Colon (tissue), 2 donors: ENCODE results near the gene MIXL1.
"Not testable (repeated sequence)": the region's sequence is repeated elsewhere in the genome, so short reads cannot be mapped to it uniquely, and the experiment has no call there.

Experiments
- FAIRE-seq: peaks from 2 replicates; lab custom pipeline; 2012; peaks lifted over from hg19 to GRCh38; lab: Jason Lieb, UNC
- donor health status: control.
- donor health status: control.

MIXL1 gene

GRCh38 chr1:226223157-226223785, at the start of gene MIXL1:
MIXL1 (plus strand) TSS chr1:226223664; CDS start chr1:226223682, 18 bp downstream.
- no peak for FAIRE-seq

- FAIRE-seq, result no peak
These were observed 46.6 kb upstream of the MIXL1 start for GRCh38 chr1:226176870-226177269.

DNA sequence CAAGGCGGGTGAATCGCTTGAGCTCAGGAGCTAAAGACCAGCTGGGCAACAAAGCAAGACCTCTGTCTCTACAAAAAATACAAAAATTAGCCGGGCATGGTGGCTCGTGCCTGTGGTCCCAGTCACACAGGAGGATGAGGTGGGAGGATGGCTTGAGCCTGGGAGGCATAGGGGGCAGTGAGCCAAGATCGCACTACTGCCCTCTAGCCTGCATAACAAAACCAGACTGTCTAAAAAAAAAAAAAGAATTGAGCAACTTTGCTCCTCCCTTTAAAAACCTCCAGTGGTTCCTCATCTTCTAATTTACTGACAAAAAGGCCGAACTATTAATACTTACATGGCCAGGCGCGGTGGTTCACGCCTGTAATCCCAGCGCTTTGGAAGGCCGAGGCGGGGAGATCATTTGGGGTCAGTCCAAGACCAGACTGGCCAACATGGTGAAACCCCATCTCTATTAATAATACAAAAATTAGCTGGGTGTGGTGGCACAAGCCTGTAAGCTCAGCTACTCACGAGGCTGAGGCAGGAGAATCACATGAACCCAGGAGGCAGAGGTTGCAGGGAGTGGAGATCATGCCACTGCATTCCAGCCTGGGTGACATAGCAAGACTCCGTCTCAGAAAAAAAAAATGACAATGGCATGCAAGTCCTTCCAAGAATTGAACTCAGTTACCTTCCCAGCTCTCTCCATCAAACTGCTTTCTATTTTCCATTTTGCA, 41.3 kb upstream of the MIXL1 start:
- no peak for FAIRE-seq

GRCh38 chr1:226185141-226186036, 38.1 kb upstream of the MIXL1 start:
- FAIRE-seq, result no peak

- no peak for FAIRE-seq
These were observed 37.1 kb upstream of the MIXL1 start, which contains the start of gene ACBD3 for GRCh38 chr1:226186124-226187018. ACBD3 (minus strand) TSS chr1:226186741; CDS start chr1:226186675, 66 bp downstream.

GRCh38 chr1:226187019-226187322, 36.5 kb upstream of the MIXL1 start:
- FAIRE-seq, result no peak

- FAIRE-seq, result no peak
These were observed 36.1 kb upstream of the MIXL1 start for GRCh38 chr1:226187380-226187779.

DNA sequence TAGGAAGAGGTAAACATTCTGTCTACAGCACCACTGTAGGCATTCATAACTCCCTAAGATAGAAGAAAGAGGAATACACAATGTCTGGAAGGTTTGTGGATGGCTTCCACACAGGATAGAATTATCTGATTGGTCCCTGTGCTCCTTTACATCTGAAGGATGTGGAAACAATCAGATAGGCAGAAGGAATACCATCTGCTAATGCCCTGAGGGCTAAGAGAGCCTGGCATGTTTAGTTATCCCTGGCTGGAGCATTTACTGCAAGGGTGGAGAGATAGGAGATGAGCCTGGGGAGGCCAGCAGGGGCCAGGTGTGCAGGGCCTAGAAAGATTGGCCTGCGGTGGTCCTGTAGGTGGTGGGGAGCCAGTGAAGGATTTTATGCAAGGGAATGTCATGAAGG, 28.3 kb upstream of the MIXL1 start:
- FAIRE-seq, result no peak

DNA sequence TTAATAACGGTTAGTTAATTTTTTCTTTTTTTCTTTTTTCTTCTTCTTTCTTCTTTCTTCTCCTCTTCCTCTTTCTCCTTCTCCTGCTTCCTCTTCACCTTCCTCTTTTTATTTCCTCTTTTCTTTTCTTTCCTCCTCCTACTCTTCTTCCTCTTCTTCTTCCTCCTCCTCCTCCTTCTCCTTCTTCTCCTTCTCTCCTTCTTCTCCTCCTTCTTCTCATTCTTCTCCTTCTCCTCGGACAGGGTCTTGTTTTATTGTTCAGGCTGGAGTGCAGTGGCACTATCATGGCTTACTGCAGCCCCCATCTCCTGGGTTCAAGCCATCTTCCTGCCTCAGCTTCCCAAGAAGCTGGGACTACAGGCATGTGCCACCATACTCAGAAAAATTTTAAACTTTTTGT, 23.5 kb upstream of the MIXL1 start:
- no peak for FAIRE-seq

DNA sequence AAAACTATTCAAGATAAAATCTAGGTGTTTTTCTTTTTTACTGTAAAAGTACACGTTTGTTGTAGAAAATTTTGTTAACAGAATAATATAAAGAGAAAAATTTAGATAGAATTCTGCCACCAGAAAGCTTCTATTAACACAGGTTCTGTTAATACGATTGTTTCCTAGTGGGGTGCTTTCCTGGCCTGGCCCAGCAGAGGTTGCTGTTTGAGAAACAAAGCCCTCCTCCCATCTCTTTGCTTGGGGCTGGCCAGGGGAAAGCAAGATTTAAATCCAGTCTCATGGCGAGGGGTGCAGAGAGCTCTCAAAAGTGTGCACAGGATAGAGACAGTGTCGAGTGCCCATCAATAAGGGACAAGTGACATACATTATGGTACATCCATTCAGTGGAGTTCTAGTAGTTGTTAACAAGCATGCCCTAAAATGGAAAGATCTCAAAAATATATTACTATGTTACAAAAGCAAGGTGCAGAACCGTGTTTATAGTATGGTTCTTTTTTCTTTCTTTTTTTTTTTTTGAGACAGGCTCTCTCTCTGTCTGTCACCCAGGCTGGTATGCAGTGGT, 22.4 kb upstream of the MIXL1 start:
- no peak for FAIRE-seq

- no peak for FAIRE-seq
These were observed 21.2 kb upstream of the MIXL1 start for GRCh38 chr1:226202246-226202645.

DNA sequence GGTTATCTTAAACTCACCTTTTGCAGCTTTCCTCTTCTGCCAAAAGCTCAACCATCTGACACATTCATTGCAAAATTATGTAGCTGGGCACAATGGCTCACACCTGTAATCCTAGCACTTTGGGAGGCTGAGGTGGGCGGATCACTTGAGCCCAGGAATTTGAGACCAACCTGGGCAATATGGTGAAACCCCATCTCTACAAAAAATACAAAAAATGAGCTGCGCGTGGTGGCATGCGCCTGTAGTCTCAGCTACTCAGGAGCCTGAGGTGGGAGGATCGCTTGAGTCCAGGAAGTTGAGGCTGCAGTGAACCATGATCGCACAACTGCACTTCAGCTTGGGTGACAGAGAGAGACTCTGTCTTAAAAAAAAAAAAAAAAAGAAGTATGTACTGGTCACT, 20.8 kb upstream of the MIXL1 start:
- FAIRE-seq, result not testable (repeated sequence)

DNA sequence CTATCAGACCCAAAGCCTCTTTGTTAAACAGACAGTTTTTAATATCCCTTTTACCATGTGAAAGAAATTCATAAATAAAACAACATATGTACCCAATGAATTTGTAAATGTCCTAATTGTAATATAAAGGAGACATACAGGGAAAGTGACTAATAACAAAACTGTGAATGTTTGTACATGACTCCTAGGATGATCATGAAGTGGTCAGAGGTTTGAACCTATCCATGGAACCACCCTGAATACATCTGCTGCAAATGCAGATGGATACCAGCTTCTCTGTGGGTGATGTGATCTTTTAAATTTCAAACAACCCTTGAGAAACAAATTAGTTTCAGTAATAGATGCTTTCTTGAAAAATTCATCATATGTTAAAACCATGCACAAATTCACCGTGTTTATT, 20.2 kb upstream of the MIXL1 start:
- FAIRE-seq, result no peak

- no peak for FAIRE-seq
These were observed 19.8 kb upstream of the MIXL1 start for GRCh38 chr1:226203655-226204054.

DNA sequence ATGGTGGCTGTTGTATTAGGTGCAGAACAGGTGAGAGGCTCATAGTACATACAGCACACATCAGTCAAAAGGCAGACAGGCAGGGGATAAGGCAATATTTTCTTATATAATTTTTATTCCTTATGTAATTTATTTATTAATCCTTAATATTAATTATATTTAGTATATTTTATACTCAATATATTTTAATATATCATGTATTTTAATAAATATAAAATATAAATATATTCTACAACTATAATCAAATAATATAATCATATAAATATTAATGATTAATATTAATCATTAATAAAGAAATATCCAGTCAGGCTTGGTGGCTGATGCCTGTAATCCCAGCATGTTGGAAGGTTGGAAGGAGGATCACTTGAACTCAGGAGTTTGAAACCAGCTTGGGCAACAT, 19.3 kb upstream of the MIXL1 start:
- FAIRE-seq, result no peak

DNA sequence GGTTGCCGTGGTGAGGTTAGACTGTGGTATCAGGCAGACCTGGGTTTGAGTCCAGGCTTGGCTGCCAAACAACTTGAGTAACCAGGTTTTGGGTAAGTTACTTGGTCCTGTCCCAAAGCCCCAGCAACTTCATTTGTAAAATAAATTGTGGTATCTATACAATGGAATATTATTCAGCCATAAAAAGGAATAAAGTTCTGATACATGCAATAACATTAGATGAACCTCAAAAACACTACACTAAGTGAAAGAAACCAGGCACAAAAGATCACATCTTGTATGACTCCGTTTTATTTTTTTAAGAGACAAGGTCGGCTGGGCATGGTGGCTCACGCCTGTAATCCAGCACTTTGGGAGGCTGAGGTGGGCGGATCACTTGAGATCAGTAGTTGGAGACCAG, 16.4 kb upstream of the MIXL1 start:
- FAIRE-seq, result no peak

GRCh38 chr1:226209307-226210059, 14.0 kb upstream of the MIXL1 start:
- FAIRE-seq, result no peak

GRCh38 chr1:226210571-226211176, 12.8 kb upstream of the MIXL1 start:
- FAIRE-seq, result no peak

DNA sequence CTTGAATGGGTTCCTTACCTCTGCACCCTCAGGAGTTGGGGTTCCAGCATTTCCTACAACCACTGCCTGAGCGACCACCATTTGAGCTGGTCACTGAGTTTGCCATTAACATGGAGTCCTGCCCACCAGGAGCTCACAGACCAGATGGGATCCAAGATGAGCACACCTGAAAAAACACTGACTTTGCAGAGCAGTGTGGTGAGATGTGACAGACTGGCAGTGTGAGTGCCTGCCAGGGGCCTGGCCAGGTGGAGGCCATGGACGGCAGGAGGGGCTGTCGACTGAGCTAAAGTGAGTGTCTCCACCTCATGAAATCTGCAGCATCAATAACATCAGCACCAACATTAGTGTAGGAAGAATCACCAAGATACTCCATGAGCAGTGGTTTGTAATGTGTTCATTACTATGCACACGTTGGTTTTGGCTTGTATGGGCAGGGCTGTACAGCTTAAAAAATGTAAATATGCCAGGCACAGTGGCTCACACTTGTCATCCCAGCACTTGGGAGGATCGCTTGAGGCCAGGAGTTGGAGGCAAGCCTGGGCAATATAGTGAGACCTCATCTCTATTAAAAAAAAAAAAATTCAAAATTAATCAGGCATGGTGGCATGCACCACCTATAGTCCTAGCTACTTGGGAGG, 12.2 kb upstream of the MIXL1 start:
- no peak for FAIRE-seq

GRCh38 chr1:226212545-226212944, 10.9 kb upstream of the MIXL1 start:
- no peak for FAIRE-seq
